HG03280 (cell line): ENCODE results near the gene PMIS2.

Experiments used
- ATAC-seq: cut with Tn5 transposase; IDR thresholded peaks from one replicate; pipeline ENCODE4 v1.9.1; 2021; ENCODE audit warnings: mild to moderate bottlenecking, moderate library complexity; ENCODE audit not compliant: unreplicated experiment

Gene PMIS2

DNA sequence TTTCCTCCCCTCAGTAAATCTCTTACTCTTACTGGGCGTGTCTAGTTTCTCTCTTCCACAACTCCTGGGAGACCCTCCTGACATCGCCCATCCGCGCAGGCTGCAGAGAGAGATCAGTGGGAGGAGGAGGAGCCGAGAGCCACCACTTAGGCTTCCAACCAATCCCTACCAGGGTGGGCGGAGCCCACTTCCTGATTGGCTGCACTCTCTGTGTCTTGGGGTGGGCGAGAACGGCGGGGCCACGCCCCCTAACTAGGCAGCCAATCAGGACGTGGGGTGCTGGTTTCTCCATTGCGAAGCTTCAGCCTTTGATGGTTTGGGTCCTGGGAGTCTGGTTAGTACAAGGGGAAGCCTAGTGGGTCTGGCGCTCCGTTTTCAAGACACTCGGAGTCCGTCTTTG is at the start of gene PMIS2:
PMIS2 (plus strand) TSS at position 326 of the 400 bp plus-strand sequence. CDS start 87 bp downstream, outside the sequence.
- ATAC-seq: no peak

DNA sequence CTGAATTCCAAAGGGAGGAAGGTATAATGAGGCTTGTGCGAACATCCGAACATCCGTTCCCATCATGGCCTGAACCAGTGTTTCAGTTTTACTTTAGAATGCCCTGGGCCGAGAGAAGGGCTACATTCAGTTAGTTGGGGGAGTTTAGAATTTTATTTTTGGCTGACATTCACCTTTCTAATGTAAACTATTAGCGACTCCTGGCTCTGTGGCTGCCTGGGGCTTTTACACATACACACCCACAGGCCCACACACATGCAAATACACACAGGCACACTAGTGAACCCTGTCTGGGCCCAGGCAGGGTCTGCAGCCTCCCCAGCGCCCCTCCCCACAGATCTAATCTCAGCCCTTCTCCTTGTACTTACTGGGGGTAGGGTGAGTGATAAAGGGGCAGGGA is 46.7 kb upstream of the PMIS2 start:
- no peak for ATAC-seq

DNA sequence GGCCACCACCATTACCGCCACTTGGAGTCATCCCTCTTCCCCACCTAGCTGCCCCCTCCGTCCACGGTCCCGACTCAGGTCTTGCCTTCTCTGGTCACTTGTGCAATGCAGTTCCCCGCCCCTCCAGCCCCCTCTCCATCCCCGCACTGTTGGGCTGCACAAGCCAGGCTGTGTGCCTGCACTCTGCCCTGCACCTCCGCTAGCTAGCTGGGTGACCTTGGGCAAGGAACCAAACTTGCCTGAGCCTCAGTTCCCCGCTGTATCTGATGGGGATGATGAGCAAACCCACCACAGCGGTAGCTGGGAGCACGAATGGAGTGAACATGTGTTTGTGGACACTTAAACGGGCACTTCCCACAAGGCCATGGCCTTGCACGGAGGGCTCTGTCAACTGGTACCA is 46.1 kb upstream of the PMIS2 start:
- no peak for ATAC-seq

DNA sequence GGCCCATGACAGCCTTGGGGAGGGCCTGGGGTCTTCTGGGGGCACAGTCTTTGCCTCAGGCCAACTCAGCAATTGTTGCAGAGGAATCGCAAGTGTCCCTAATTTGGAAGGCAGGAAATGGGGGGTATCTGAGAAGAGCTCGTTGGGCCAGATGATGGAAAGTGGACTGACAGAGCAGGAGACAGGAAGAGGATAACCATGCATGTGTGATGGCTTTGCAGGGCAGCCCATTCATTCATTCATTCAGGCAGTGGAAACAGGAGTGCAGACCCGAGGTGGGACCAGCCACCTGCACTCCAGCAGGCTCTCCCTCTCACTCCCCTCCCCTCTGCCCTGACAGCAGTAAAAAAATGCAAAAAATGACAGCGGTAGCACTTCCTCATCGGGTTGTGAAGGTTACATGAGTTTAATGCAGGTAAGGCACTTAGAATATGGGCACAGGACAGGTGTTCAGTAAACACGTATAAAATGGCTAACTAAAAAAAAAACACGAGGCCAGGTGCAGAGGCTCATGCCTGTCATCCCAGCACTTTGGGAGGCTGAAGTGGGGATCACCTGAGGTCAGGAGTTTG is 45.5 kb upstream of the PMIS2 start:
- ATAC-seq: no peak

DNA sequence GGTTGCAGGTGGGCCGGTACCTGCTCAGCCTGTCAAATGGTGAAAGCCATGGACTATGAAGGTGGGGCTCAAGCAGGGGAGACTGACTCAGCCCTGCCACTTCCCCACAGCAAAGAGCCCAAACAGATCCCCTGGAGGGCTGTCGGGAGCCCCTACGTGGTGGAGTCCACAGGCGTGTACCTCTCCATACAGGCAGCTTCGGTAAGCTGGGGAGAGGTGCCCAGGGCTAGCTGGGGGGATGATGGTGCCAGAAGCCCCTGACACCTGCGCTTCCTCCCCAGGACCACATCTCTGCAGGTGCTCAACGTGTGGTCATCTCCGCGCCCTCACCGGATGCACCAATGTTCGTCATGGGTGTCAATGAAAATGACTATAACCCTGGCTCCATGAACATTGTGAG is 43.8 kb upstream of the PMIS2 start:
- no peak for ATAC-seq

DNA sequence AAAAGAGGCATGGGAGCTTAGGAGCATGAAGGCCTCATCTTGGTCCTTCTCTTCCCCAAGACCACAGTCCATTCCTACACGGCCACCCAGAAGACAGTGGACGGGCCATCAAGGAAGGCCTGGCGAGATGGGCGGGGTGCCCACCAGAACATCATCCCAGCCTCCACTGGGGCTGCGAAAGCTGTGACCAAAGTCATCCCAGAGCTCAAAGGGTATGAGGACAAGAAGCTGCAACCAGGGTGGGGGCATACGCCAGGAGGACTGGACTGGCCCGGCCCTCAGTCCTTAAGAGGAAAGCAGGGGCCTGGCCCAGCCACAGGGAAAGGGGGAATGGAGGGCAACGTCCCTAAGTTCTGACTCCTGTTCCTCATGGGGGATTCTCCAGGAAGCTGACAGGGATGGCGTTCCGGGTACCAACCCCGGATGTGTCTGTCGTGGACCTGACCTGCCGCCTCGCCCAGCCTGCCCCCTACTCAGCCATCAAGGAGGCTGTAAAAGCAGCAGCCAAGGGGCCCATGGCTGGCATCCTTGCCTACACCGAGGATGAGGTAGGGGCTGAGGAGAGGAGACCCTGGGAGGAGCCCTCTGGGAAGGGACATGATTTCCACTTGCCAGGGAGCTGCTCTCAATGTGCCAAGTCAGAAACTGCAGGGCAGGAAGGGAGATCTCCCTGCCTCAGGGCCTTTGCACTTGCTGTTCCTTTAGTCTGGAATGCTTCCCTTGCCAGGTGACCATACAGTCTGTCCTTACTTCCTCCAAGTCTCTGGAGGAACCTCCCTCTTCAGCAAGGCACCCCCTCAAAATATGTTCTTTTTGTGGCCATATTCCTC is 42.5 kb upstream of the PMIS2 start:
- ATAC-seq: no peak

DNA sequence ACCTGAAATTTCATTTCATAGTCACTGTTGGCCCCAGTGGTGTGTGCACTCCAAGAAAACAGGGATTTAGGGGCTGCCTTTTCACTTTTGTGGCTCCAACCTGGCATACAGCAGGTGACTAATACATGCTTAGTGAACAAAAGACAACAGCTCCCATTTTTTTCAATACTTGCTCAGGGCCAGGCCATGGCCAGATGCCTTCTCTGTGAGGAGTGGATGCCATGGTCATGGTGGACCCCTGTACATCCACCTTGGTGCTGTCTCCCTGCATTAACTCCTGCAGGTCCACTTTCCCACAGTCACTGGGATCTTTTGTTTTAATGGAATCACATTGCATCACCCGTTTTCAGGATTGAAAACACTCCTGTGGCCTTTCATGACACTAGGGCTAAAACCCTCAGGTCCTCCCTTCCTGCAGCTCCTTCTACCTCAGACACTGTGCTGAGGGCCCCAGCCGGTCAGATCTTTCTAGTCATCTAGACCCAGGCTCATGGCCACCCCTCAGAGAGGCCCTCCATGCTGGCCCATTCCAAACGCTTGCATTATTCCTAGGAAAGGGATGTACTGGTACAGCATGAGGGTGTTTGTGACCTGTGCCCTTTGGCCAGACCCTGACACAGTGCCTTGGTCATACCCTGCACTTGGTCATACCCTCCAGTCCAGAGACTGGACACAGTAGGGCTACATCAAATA is 41.7 kb upstream of the PMIS2 start:
- ATAC-seq: no peak

DNA sequence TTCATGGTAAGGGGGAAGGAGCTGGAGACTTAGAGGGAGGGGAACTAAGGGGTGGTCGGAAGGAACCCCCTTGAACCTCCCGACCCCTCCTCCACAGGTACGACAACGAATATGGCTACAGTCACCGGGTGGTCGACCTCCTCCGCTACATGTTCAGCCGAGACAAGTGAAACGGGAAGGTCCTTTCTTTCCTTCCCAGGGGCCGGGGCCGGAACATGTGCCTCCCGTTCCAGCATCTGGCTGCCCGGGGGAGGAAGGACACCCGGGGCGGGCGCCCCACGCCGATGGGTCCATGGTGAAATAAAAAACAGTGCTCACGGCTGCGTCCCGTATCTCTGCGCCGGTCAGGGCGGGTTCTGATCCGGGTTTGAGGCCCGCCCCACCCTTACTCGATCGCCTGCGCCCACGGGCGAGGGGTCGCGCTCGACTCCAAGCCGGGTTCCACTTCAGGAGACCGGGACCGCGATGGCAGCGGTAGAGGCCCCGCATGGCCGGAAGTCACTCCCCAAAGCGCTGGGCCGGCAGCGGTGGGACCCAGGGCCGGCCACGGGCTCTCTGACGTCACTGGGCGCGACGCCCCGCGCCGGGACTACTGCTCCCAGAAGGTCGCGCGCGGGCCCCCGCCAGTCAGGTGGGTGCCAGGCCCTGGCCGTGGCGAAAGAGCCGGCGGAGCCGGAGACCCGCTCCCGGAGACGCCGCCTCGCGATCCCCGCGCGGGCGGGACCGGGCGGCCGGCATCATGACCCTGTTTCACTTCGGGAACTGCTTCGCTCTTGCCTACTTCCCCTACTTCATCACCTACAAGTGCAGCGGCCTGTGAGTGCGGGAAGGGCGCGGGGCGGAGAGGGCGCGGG is 40.7 kb upstream of the PMIS2 start, which contains the start of gene TMEM147:
TMEM147 (plus strand) TSS at position 626 of the 854 bp plus-strand sequence; CDS start at position 740, 114 bp downstream.
- peak; percentile 85 for ATAC-seq

DNA sequence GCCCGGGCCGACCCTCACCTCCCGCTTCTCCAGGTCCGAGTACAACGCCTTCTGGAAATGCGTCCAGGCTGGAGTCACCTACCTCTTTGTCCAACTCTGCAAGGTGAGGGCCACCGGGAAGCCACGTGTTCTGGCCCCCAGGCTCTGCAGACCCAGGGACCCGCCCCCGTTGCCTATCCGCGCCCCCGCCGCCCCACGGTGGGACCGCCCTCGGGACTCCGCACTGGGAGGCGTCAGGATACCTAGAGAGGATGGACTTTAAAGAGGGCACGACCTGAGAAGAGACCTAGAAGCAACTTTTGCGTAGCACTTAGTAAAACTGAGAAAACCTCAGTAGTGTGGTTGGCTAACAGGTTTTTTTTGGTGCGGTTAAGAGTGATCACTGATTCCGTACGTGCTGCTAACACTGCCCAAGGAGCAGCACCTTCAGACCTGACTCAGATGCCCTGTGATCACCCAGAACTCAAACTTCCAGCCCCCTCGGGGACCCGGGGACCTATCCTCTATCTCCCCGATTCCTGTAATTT is 40.1 kb upstream of the PMIS2 start:
- ATAC-seq: peak; percentile 33

DNA sequence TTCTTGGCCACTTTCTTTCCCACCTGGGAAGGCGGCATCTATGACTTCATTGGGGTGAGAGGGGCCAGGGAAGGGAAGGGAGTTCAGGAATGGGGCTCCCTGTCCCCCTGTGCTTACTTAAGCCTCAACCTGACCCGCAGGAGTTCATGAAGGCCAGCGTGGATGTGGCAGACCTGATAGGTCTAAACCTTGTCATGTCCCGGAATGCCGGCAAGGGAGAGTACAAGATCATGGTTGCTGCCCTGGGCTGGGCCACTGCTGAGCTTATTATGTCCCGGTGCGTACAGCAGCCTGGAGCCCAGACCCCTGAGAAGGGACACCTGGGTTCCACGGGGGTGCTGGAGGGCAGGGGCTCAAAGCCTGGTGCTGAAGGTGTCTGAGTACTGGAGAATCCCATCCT is 39.4 kb upstream of the PMIS2 start:
- ATAC-seq: no peak

DNA sequence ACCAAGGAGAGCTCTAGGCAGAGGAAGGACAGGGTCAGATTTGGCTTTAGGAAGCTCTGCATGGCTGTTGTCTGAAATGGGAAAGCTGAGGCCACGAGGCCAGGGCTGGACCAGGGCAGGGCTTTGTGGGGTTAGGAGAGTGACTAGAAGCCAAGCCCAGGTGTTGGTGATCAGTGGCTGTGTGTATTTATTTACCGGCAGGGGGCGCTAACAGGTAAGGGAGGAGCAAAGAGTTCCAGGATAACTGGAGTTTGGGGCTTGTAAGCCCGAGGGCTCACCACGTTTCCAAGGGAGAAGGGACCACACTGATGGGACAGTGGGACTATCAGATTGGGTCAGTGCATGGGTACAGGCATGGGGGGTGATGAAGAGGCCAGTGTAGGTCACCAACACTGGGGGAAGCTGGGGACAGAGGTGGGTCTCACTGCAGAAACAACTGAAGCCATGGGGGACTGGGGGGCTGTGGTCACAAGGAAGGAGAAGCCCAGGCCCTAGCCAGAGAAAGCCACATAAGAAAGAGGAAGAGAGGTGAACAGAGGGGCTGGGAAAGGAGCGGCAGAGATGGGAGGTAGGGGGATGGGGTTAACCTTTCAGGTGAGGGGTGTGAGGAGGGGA is 36.7 kb upstream of the PMIS2 start:
- no peak for ATAC-seq

DNA sequence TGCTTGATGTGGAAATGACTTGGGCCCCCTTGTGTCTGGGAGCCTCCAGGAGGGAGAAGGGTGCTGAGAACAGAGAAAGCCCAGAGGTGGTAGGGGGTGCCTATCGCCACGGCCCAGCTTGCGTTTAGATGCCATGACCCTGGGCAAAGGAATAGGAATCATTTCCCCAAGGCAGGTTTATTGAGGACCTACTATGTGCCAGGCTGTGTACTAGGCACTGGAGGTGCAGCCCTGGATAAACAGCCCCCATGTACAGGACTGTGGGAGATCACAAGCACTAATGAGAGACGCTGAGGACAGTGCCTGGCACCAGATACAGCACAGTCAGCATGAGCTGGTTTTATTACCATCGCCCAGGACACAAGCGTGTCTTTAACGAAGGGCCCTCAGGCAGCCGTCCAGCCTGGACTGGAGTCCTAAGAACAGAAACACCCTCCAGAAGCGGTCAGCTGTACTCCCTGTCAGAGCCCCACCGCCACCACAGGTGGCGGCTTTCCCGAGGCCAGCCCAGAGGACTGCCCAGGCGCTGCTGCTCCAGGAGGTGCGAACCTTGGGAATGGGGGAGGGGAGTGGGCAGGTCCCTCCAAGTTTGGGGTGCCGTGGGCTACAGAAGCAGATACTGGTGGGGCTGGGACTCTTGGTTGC is 36.0 kb upstream of the PMIS2 start:
- ATAC-seq: no peak

DNA sequence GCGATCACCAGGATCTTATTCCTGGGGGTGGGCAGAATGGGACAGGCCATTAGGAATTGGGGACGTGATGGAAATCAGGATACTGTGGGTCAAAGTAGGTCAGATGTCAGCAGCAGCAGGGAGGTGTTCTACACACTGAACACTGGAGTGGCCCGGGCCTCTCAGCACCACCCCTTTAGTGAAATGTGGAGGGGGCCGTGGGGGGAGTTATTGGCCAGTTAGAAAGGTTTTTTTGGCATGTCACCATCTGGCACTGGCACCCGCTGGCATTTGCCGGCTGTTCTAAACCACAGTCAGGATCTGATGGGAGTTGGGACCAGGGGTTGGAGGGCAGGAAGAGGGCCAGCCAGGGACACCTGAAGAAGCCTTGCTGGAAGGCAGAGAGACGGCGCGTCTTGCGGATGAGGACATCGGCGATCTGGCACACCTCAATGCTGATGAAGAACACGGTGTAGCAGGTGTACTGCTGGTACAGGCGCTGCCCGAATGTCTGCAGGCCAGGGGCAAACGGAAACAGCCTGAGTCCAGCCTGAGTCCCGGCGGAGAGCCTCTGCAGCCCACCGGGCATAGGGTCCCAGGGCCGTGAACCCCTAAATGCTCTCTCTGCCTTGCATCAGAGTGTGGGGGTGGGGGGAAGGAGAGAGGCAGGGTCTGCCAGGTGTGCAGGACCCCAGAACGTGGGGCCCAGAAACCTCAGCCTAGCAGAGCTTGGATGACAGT is 34.7 kb upstream of the PMIS2 start:
- no peak for ATAC-seq

DNA sequence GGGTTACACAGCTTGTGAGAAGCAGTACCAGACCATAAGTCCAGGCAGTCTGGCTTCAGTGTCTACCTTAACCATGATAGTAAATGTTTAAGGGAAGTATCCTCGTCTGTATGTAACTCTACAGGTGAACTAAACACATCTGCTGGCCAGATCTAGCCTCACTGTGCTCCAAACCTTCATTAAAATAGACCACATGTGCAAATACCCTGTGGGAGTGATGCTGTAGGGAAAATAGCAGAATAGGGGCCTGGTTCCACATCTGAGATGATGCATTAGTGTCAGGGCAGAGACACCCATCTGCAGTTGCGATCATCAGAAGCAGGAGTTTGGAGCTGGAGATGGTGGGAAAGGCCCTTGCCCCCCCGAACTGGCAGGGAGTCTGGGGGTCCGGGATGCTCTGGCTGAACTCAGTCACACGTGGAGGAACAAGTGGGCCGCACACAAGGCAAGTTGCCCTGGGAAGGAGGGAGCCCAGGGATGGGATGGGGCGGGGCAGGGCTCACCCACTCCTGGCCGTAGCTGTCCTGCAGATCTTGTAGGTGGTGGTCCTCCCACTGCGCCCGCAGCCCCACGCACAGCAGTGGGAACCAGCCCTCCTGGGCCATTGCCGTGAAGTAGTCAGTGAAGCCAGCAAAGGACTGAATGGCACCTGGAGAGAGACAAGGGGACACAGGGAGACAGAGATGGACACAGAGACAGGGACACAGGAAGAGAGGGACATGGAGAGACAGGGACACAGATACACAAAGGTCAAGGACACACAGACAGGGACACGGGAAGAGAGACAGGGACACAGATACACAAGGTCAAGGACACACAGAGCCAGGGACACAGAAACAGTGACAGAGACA is 33.2 kb upstream of the PMIS2 start:
- no peak for ATAC-seq

DNA sequence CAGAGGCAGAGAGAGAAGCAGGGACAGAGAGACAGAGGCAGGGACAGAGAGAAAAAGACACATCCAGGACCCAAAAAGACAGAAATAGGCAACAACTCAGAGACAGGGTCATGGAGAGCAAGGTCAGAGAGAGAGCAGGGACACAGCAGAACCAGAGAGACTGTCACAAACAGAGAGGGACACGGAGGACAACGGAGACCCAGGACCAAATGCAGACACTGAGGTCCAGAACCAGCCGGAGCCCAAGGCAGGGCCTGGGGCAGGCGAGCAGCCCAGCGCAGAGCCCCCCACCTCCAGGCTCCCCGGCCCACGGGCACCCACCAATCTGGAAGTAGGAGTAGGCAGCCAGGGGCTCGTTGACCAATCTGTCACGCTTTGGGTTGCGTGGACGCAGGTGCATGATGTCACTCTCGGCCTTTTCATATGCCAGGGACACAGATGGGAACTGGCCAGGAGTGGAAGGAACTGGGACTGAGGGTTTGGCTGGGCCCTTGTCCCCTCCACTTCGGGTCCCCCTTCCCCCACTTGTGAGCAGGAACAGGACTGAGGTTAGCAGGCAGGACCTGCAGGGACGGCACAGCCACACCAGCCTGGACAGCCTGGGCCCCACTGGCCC is 32.5 kb upstream of the PMIS2 start:
- no peak for ATAC-seq

DNA sequence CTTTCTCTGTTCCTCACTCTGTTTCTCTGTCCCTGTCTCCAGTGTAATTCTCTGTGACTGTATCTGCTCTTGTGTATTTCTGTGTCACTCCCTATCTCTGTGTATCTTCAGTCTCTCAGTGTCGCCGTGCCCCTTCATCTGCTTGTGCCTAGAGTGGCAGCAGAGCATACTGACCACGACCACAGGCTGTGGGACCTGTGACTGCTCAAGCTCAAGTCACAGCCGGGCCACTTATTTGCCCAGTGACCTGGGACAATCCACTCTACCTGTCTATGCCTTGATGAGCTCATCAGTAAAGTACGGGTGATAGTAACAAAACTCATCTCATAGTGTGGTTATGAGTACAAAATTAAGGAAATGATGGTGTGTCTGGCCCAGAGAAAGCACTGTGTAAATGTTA is 31.9 kb upstream of the PMIS2 start:
- no peak for ATAC-seq

DNA sequence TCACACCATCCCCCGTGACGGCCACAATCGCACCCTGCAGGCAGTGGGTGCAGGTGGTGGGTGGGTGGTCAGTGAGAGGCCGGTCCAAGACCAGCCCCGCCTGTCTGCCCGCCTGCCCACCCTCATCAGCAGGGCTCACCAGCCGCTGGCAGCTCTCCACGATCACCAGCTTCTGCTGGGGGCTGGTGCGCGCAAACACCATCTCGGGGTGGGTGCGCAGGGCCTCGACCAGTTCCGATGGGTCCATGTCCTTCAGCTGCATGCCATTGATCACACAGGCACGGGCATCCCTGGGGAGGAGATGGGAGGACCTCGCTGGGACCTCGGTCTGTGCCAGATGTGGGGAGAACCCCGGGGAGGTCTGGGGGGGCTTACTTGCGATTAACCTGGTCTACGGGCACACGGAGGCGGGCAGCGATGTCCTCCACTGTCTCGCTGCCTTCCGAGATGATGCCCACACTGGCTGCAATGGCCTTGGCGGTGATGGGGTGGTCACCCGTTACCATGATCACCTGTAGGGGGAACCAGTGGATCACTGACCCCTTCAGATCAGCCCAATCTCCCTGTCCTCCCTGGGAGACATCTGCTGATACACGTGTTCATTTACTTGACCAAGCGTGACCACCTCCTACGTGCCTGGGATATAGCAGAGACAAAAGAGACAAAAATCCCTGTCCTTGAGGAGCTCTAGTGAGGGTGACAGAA is 30.5 kb upstream of the PMIS2 start:
- ATAC-seq: no peak
